ENCODE data around the gene RNU1-2. TPM values are rescaled to one million over a fixed set of nuclear protein-coding genes. Genes with fewer than 3 reads are reported as not detected.

RNU1-2 gene
- total and polyA plus RNA-seq, 2 of the 4 experiments (the other 2 are of a cell fraction): under 0.01 TPM; not detected in 1

DNA sequence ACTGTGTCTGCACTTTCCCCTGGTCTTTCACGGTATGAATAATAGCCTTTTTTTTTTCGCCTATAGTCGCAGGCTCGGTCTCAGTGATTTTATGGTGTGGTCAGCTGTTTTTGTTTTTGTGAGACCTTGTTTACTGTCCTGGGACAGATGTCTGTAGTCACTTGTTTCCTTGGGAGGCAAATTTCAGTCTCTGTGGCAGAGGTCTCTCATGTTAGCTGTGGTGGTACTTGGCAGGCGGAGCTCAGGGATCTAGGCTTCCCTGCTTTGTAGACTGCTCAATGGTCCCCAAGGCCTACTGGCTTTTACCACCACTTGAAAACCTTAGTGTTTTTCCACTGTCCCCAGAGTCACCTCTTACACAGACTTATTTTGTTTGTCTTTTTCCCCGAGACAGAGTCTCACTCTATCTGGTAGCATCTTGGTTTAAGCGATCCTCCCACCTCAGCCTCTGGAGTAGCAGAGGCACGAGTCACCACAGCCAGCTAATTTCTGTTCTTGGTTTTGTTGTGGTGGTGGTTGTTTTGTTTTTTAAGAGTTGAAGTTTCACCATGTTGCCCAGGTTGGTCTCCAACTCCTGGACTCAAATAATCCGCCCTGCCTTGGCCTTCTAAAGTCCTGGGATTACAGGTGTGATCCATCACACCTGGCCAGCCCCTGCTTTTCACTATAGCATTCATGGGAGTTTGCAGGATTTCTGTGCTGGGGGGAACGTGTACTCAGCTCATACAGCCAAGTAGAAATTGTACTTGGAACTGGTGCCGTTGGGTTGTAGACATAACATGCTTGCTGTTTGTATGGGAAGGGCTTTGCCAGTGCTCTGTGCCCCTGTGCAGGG is 10.3 kb downstream of the RNU1-2 start:
- CTCF ChIA-PET: interaction anchor here (0.6 kb wide), 2 partner anchors 20 to 140 kb away, joined by 3 to 4 read pairs; no protein-coding TSS in a partner anchor
- H3K27ac ChIP-seq (ENCODE audit: insufficient read depth, low read length): peak overlapping the region; percentile 44; the same call in 1 of the 2 replicates
- H2AK9ac ChIP-seq (replicated peaks; ENCODE audit: low read depth, low read length, poor library complexity): no peak overlapping the region
- no peak overlapping the region for H3K4me3 ChIP-seq (ENCODE audit: insufficient read depth, low read depth, low read length)
- no peak overlapping the region; the same call in none of the 2 replicates for H3K23ac ChIP-seq (ENCODE audit: low read depth, low read length)
- no peak overlapping the region for H2BK20ac ChIP-seq (ENCODE audit: low read depth, low read length)
- peak overlapping the region; percentile 71 for H2BK5ac ChIP-seq (ENCODE audit: low read depth, low read length, poor library complexity, severe bottlenecking)
- peaks cover 5% of the 10 kb centered on the region for H4K20me1 ChIP-seq (ENCODE audit: insufficient read depth, low read length)
- no peak overlapping the region for H3K18ac ChIP-seq (ENCODE audit: low read depth, low read length)
- BruUV-seq (replicated peaks): no TSS peak
- H2BK120ac ChIP-seq (ENCODE audit: low read depth, low read length): no peak overlapping the region
- dilution Hi-C loops (cut with HindIII; ENCODE audit: low sequenced_read_pairs, unreplicated experiment) (no loop called here), in situ Hi-C loops (cut with MboI; ENCODE audit: low sequenced_read_pairs) (no loop called here), intact Hi-C loops (cut with micrococcal nuclease) (loop anchor here (1.0 kb wide), 1 partner anchor 10 kb away; no protein-coding TSS in a partner anchor)
- H3K79me1 ChIP-seq (ENCODE audit: low read depth in 1 of 2, low read length in 2 of 2): no peaks in the 10 kb centered on the region
- peak overlapping the region; percentile 61 for H2AFZ ChIP-seq (replicated peaks; ENCODE audit: low read length, poor library complexity)
- H3K4me1 ChIP-seq (ENCODE audit: control insufficient read depth, insufficient read depth, low read length): peaks cover 9% of the 10 kb centered on the region
- WGBS, 2 experiments (ENCODE audit: extremely low coverage in 2 of 2, insufficient read length in 1 of 2): 59% methylated on average over 9 of the region's 11 CpGs; no CpG with 5 or more reads in 1 of the 2 experiments
- H3K4me2 ChIP-seq (ENCODE audit: low read depth, low read length): peak overlapping the region; percentile 73
- H3K56ac ChIP-seq (ENCODE audit: extremely low read depth, insufficient read depth, low read length): no peak overlapping the region
- POLR2A ChIA-PET (ENCODE audit: unreplicated experiment): interaction anchor here (0.5 kb wide), 1 partner anchor 13 kb away, joined by 6 read pairs; no protein-coding TSS in a partner anchor
- no peaks in the 10 kb centered on the region for H3K27me3 ChIP-seq (ENCODE audit: control insufficient read depth, insufficient read depth, low read length)
- DNase-seq (peak; percentile 56), ATAC-seq (ENCODE audit: low read depth) (no peak)
- H2AK5ac ChIP-seq (ENCODE audit: low read depth, low read length): no peak overlapping the region
- peak overlapping the region; percentile 39; the same call in 1 of the 2 replicates for H3K4ac ChIP-seq (ENCODE audit: low read depth, low read length)
- H4K8ac ChIP-seq (ENCODE audit: low read depth in 2 of 2, low read length in 2 of 2): peak overlapping the region in 1 of 2 experiments; percentile 11; a peak in 1 of 4 replicates
- H3K36me3 ChIP-seq (ENCODE audit: control insufficient read depth, insufficient read depth, low read length): no peaks in the 10 kb centered on the region
- H3K14ac ChIP-seq (replicated peaks; ENCODE audit: low read depth, low read length): peak overlapping the region; percentile 20; the same call in 1 of the 2 replicates
- H3K9me3 ChIP-seq (ENCODE audit: control insufficient read depth, insufficient read depth, low read length): no peaks in the 10 kb centered on the region
- no peak overlapping the region for H2BK15ac ChIP-seq (ENCODE audit: low read depth, low read length)
- H3K9ac ChIP-seq (ENCODE audit: low read depth, low read length): no peak overlapping the region
- no peak overlapping the region; the same call in 1 of the 2 replicates for H4K91ac ChIP-seq (ENCODE audit: insufficient read depth, low read depth, low read length)
- H3K9me1 ChIP-seq (ENCODE audit: insufficient read depth, low read length): peaks cover 5% of the 10 kb centered on the region
- H4K5ac ChIP-seq (ENCODE audit: low read depth, low read length): no peak overlapping the region
- TF ChIP-seq, protein P1, sequence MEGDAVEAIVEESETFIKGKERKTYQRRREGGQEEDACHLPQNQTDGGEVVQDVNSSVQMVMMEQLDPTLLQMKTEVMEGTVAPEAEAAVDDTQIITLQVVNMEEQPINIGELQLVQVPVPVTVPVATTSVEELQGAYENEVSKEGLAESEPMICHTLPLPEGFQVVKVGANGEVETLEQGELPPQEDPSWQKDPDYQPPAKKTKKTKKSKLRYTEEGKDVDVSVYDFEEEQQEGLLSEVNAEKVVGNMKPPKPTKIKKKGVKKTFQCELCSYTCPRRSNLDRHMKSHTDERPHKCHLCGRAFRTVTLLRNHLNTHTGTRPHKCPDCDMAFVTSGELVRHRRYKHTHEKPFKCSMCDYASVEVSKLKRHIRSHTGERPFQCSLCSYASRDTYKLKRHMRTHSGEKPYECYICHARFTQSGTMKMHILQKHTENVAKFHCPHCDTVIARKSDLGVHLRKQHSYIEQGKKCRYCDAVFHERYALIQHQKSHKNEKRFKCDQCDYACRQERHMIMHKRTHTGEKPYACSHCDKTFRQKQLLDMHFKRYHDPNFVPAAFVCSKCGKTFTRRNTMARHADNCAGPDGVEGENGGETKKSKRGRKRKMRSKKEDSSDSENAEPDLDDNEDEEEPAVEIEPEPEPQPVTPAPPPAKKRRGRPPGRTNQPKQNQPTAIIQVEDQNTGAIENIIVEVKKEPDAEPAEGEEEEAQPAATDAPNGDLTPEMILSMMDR (conservative IDR thresholded peaks at IDR 0.05; ENCODE audit: low read depth, low read length): no peak
- TF ChIP-seq POLR2A (IDR thresholded peaks at IDR 0.05; ENCODE audit: low read depth, low read length): no peak
- TF ChIP-seq RFX5 (IDR thresholded peaks at IDR 0.05; ENCODE audit: low read depth, low read length): no peak
- TF ChIP-seq NFE2L2 (IDR thresholded peaks at IDR 0.05; ENCODE audit: low read depth, low read length): no peak
- no peak for TF ChIP-seq MAFK (IDR thresholded peaks at IDR 0.05; ENCODE audit: low read depth, low read length)
- no peak for TF ChIP-seq BHLHE40 (IDR thresholded peaks at IDR 0.05; ENCODE audit: low read depth, low read length)
- no peak for TF ChIP-seq FOS (IDR thresholded peaks at IDR 0.05; ENCODE audit: low read depth, low read length)
- TF ChIP-seq, protein P2, sequence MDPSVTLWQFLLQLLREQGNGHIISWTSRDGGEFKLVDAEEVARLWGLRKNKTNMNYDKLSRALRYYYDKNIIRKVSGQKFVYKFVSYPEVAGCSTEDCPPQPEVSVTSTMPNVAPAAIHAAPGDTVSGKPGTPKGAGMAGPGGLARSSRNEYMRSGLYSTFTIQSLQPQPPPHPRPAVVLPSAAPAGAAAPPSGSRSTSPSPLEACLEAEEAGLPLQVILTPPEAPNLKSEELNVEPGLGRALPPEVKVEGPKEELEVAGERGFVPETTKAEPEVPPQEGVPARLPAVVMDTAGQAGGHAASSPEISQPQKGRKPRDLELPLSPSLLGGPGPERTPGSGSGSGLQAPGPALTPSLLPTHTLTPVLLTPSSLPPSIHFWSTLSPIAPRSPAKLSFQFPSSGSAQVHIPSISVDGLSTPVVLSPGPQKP (IDR thresholded peaks at IDR 0.05; ENCODE audit: borderline replicate concordance, low read depth, low read length): no peak
- TF ChIP-seq RAD21 (IDR thresholded peaks at IDR 0.05; ENCODE audit: low read length): no peak
- no peak for TF ChIP-seq SMC3 (IDR thresholded peaks at IDR 0.05; ENCODE audit: low read depth, low read length)
- TF ChIP-seq MAZ (IDR thresholded peaks at IDR 0.05; ENCODE audit: borderline replicate concordance, low read depth, low read length): no peak
- no peak for TF ChIP-seq CEBPB (IDR thresholded peaks at IDR 0.05; ENCODE audit: low read depth, low read length)
- no peak for TF ChIP-seq CHD1 (IDR thresholded peaks at IDR 0.05; ENCODE audit: low read depth, low read length)
- TF ChIP-seq, protein P3, sequence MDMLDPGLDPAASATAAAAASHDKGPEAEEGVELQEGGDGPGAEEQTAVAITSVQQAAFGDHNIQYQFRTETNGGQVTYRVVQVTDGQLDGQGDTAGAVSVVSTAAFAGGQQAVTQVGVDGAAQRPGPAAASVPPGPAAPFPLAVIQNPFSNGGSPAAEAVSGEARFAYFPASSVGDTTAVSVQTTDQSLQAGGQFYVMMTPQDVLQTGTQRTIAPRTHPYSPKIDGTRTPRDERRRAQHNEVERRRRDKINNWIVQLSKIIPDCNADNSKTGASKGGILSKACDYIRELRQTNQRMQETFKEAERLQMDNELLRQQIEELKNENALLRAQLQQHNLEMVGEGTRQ (IDR thresholded peaks at IDR 0.05; ENCODE audit: low read depth, low read length): no peak
